ENCODE results near the gene CDPF1. TPM values are rescaled to one million over a fixed set of nuclear protein-coding genes. Genes with fewer than 3 reads are reported as not detected.

CDPF1 gene
- total RNA-seq, 1 donor from 2014 or later = 6.7 TPM

GRCh38 chr22:46224898-46225290 is 25.2 kb downstream of the CDPF1 start:
- peak overlapping the region; percentile 91 for H3K27ac Mint-ChIP-seq
- Histone ChIP-seq H3K27ac (no peak overlapping the region), H3K79me2 (ENCODE audit: low read depth) (no peaks in the 10 kb centered on the region), H3K9me3 (ENCODE audit: low read depth) (no peaks in the 10 kb centered on the region), H3K36me3 (no peaks in the 10 kb centered on the region), H3K9ac (no peak overlapping the region), H2AFZ (replicated peaks) (no peak overlapping the region), H3K27me3 (no peaks in the 10 kb centered on the region), H4K20me1 (ENCODE audit: low read depth) (no peaks in the 10 kb centered on the region), H3F3A (ENCODE audit: low read depth) (no peaks in the 10 kb centered on the region), H3K4me2 (no peak overlapping the region), H3K4me1 (no peaks in the 10 kb centered on the region), H3K4me3 (no peak overlapping the region)
- TF ChIP-seq EZH2 (IDR thresholded peaks at IDR 0.05) (no peak), CTCF (IDR thresholded peaks at IDR 0.05) (no peak), EZH2phosphoT487 (IDR thresholded peaks at IDR 0.05) (no peak)
- H3K4me1 Mint-ChIP-seq = peaks cover 15% of the 10 kb centered on the region
- no peaks in the 10 kb centered on the region for H3K9me3 Mint-ChIP-seq
- peaks cover 4% of the 10 kb centered on the region for H3K27me3 Mint-ChIP-seq (ENCODE audit: insufficient read depth, low read depth)
- peaks cover 9% of the 10 kb centered on the region for H3K36me3 Mint-ChIP-seq
- DNase-seq (ENCODE audit: low spot score) = no peak
- H3K4me3 Mint-ChIP-seq = no peak overlapping the region

- no peak overlapping the region for H3K4me3 ChIP-seq
- H3K9ac ChIP-seq = no peak overlapping the region
- peak overlapping the region; percentile 87 for H3K27ac Mint-ChIP-seq
- H3F3A ChIP-seq (ENCODE audit: low read depth) = no peaks in the 10 kb centered on the region
- H3K4me1 ChIP-seq = no peaks in the 10 kb centered on the region
- H3K9me3 ChIP-seq (ENCODE audit: low read depth) = no peaks in the 10 kb centered on the region
- H3K36me3 ChIP-seq = no peaks in the 10 kb centered on the region
- no peak overlapping the region for H3K4me3 Mint-ChIP-seq
- TF ChIP-seq EZH2phosphoT487 (IDR thresholded peaks at IDR 0.05) (no peak), EZH2 (IDR thresholded peaks at IDR 0.05) (no peak), CTCF (IDR thresholded peaks at IDR 0.05) (no peak)
- H3K27ac ChIP-seq = no peak overlapping the region
- DNase-seq (ENCODE audit: low spot score) = no peak
- peaks cover 15% of the 10 kb centered on the region for H3K4me1 Mint-ChIP-seq
- no peaks in the 10 kb centered on the region for H3K79me2 ChIP-seq (ENCODE audit: low read depth)
- no peaks in the 10 kb centered on the region for H3K9me3 Mint-ChIP-seq
- no peak overlapping the region for H2AFZ ChIP-seq (replicated peaks)
- H4K20me1 ChIP-seq (ENCODE audit: low read depth) = no peaks in the 10 kb centered on the region
- H3K36me3 Mint-ChIP-seq = peaks cover 12% of the 10 kb centered on the region
- no peaks in the 10 kb centered on the region for H3K27me3 ChIP-seq
- no peak overlapping the region for H3K4me2 ChIP-seq
- H3K27me3 Mint-ChIP-seq (ENCODE audit: insufficient read depth, low read depth) = peaks cover 4% of the 10 kb centered on the region
Observed at GRCh38 chr22:46224044-46224897, 25.8 kb downstream of the CDPF1 start.

GRCh38 chr22:46220921-46221320 is 29.2 kb downstream of the CDPF1 start:
- Histone ChIP-seq H3F3A (ENCODE audit: low read depth) (no peaks in the 10 kb centered on the region), H3K27ac (no peak overlapping the region), H3K9ac (no peak overlapping the region), H2AFZ (replicated peaks) (no peak overlapping the region), H3K27me3 (no peaks in the 10 kb centered on the region), H3K4me1 (no peaks in the 10 kb centered on the region), H3K4me3 (no peak overlapping the region), H3K36me3 (no peaks in the 10 kb centered on the region), H3K4me2 (no peak overlapping the region), H3K9me3 (ENCODE audit: low read depth) (no peaks in the 10 kb centered on the region), H3K79me2 (ENCODE audit: low read depth) (no peaks in the 10 kb centered on the region), H4K20me1 (ENCODE audit: low read depth) (no peaks in the 10 kb centered on the region)
- DNase-seq (ENCODE audit: low spot score) = no peak
- no peak for TF ChIP-seq EZH2 (IDR thresholded peaks at IDR 0.05)
- Mint-ChIP-seq H3K27ac (no peak overlapping the region), H3K9me3 (no peaks in the 10 kb centered on the region), H3K4me1 (peaks cover 17% of the 10 kb centered on the region), H3K36me3 (peaks cover 18% of the 10 kb centered on the region), H3K4me3 (no peak overlapping the region), H3K27me3 (ENCODE audit: insufficient read depth, low read depth) (peaks cover 5% of the 10 kb centered on the region)

- H3K79me2 ChIP-seq (ENCODE audit: low read depth) = no peaks in the 10 kb centered on the region
- no peaks in the 10 kb centered on the region for H3K9me3 Mint-ChIP-seq
- peaks cover 18% of the 10 kb centered on the region for H3K36me3 Mint-ChIP-seq
- peaks cover 5% of the 10 kb centered on the region for H3K27me3 Mint-ChIP-seq (ENCODE audit: insufficient read depth, low read depth)
- no peak overlapping the region for H3K27ac Mint-ChIP-seq
- no peak overlapping the region for H3K9ac ChIP-seq
- H3K36me3 ChIP-seq = no peaks in the 10 kb centered on the region
- H3K4me1 Mint-ChIP-seq = peaks cover 6% of the 10 kb centered on the region
- H3F3A ChIP-seq (ENCODE audit: low read depth) = no peaks in the 10 kb centered on the region
- H3K9me3 ChIP-seq (ENCODE audit: low read depth) = no peaks in the 10 kb centered on the region
- no peak overlapping the region for H3K4me3 ChIP-seq
- no peak for TF ChIP-seq EZH2phosphoT487 (IDR thresholded peaks at IDR 0.05)
- TF ChIP-seq EZH2 (IDR thresholded peaks at IDR 0.05) = no peak
- no peak for TF ChIP-seq CTCF (IDR thresholded peaks at IDR 0.05)
- no peak overlapping the region for H2AFZ ChIP-seq (replicated peaks)
- DNase-seq (ENCODE audit: low spot score) = no peak
- no peaks in the 10 kb centered on the region for H3K27me3 ChIP-seq
- H3K4me1 ChIP-seq = no peaks in the 10 kb centered on the region
- H3K27ac ChIP-seq = no peak overlapping the region
- no peak overlapping the region for H3K4me2 ChIP-seq
- no peak overlapping the region for H3K4me3 Mint-ChIP-seq
- no peaks in the 10 kb centered on the region for H4K20me1 ChIP-seq (ENCODE audit: low read depth)
Observed at GRCh38 chr22:46219636-46220035, 30.5 kb downstream of the CDPF1 start.

Data from neural progenitor cell (in vitro differentiated cells).